Fibroblast of skin of right quadriceps (primary cell): ENCODE data around the gene MPV17.
"Not testable (repeated sequence)": the region's sequence is repeated elsewhere in the genome, so short reads cannot be mapped to it uniquely, and the experiment has no call there.

Experiments
- DNase-seq: peaks from one replicate; pipeline ENCODE4 v3.0.0-alpha.2; 2013

Gene MPV17

GRCh38 chr2:27322766-27323595 lies at the start of gene MPV17:
Gene MPV17, minus strand, starts transcription at chr2:27323097. Its CDS starts 580 bp downstream, at chr2:27322517.
- peak; percentile 88 for DNase-seq

GRCh38 chr2:27370816-27371620 lies 48.1 kb upstream of the MPV17 start:
- peak; percentile 55 for DNase-seq

- peak; percentile 99 for DNase-seq
Measured at GRCh38 chr2:27370026-27370815, 47.3 kb upstream of the MPV17 start, which contains the start of the genes EIF2B4 and SNX17. Gene EIF2B4, minus strand, starts transcription at chr2:27370338. Its CDS starts 24 bp downstream, at chr2:27370314. Gene SNX17, plus strand, starts transcription at chr2:27370616. Its CDS starts 128 bp downstream, at chr2:27370744.

GRCh38 chr2:27369471-27370025 lies 46.7 kb upstream of the MPV17 start:
- DNase-seq, result peak; percentile 41

- no peak for DNase-seq
Measured at GRCh38 chr2:27363933-27364332, 41.0 kb upstream of the MPV17 start.

- no peak for DNase-seq
Measured at GRCh38 chr2:27362678-27363420, 40.0 kb upstream of the MPV17 start.

GRCh38 chr2:27356382-27357181 lies 33.7 kb upstream of the MPV17 start, which contains the start of gene GTF3C2:
Gene GTF3C2, minus strand, starts transcription at chr2:27356764. Its CDS starts 13,210 bp downstream, at chr2:27343554.
- DNase-seq, result peak; percentile 98

- DNase-seq, result peak; percentile 34
Measured at GRCh38 chr2:27356056-27356381, 33.1 kb upstream of the MPV17 start.

- DNase-seq, result no peak
Measured at GRCh38 chr2:27354597-27354927, 31.7 kb upstream of the MPV17 start.

GRCh38 chr2:27353762-27354596 lies 31.1 kb upstream of the MPV17 start:
- DNase-seq, result peak; percentile 19

GRCh38 chr2:27353386-27353761 lies 30.5 kb upstream of the MPV17 start:
- not testable (repeated sequence) for DNase-seq

- no peak for DNase-seq
Measured at GRCh38 chr2:27351802-27352598, 29.1 kb upstream of the MPV17 start.

GRCh38 chr2:27350106-27350693 lies 27.3 kb upstream of the MPV17 start:
- DNase-seq, result no peak

GRCh38 chr2:27347641-27348040 lies 24.7 kb upstream of the MPV17 start:
- DNase-seq, result no peak

- DNase-seq, result no peak
Measured at GRCh38 chr2:27336173-27336572, 13.3 kb upstream of the MPV17 start.

- no peak for DNase-seq
Measured at GRCh38 chr2:27335311-27335710, 12.4 kb upstream of the MPV17 start.

GRCh38 chr2:27324720-27325119 lies 1.8 kb upstream of the MPV17 start:
- no peak for DNase-seq

GRCh38 chr2:27323596-27324285 lies 844 bp upstream of the MPV17 start:
- DNase-seq, result no peak
